HepG2 (cell line): ENCODE results near the gene CKAP2L. TPM values are rescaled to one million over a fixed set of nuclear protein-coding genes. Genes with fewer than 3 reads are reported as not detected.

Experiments
- ATF4 ChIP-seq, 2 experiments: fragments of 450-650 bp in 1 of 2; sonication (generic) in 1 of 2; formaldehyde crosslinking; IDR thresholded peaks; 2 replicates each; pipeline versions ENCODE4 v1.5.0 to v1.8.0; 2020 to 2022; ENCODE audit warnings: mild to moderate bottlenecking in 1 of 2, missing genetic modification reagents in 1 of 2
- BCL3 ChIP-seq: sonication (generic); formaldehyde crosslinking; IDR thresholded peaks from 2 replicates; pipeline ENCODE4 v1.5.1; 2020; ENCODE audit warnings: mild to moderate bottlenecking, missing genetic modification reagents, moderate library complexity
- CCAR2 ChIP-seq: fragments of 200-400 bp; formaldehyde crosslinking; optimal IDR thresholded peaks from 2 replicates; pipeline ENCODE3; 2018; ENCODE audit warnings: low read depth, mild to moderate bottlenecking, low read length, moderate library complexity
- CHD2 ChIP-seq: IDR thresholded peaks from 2 replicates; pipeline ENCODE4 v1.6.1; 2011; ENCODE audit warnings: low read depth, low read length, improper control_type of control experiment
- KAT8 ChIP-seq: IDR thresholded peaks from 2 replicates; pipeline ENCODE4 v1.6.1; 2016; ENCODE audit warnings: missing genetic modification reagents, missing compliant biosample characterization
- PAF1 ChIP-seq: IDR thresholded peaks from 2 replicates; pipeline ENCODE4 v1.6.1; 2016; ENCODE audit warnings: missing genetic modification reagents, missing compliant biosample characterization
- PHB2 ChIP-seq: fragments of 450-650 bp; IDR thresholded peaks from 2 replicates; pipeline ENCODE4 v1.6.1; 2018; ENCODE audit not compliant: partially characterized antibody
- PRPF4 ChIP-seq: fragments of 200-400 bp; formaldehyde crosslinking; IDR thresholded peaks from 2 replicates; pipeline ENCODE4 v1.6.1; 2016; ENCODE audit warnings: low read length, low read depth; ENCODE audit not compliant: poor library complexity, severe bottlenecking
- RFX5 ChIP-seq: IDR thresholded peaks from 2 replicates; pipeline ENCODE4 v1.6.1; 2011; ENCODE audit warnings: low read depth, low read length, improper control_type of control experiment
- SMYD3 ChIP-seq: sonication (generic); formaldehyde crosslinking; IDR thresholded peaks from 2 replicates; pipeline ENCODE4 v1.8.1; 2023; ENCODE audit warnings: mild to moderate bottlenecking, missing genetic modification reagents
- TGIF2 ChIP-seq: IDR thresholded peaks from 2 replicates; pipeline ENCODE4 v1.6.1; 2016; ENCODE audit warnings: control low read depth, missing compliant biosample characterization
- WIZ ChIP-seq: sonication (generic); formaldehyde crosslinking; IDR thresholded peaks from 2 replicates; pipeline ENCODE4 v1.5.1; 2020; ENCODE audit warnings: mild to moderate bottlenecking, missing genetic modification reagents
- ZBTB3 ChIP-seq: sonication (generic); formaldehyde crosslinking; IDR thresholded peaks from 2 replicates; pipeline ENCODE4 v1.4.0; 2020; ENCODE audit warnings: low read depth, mild to moderate bottlenecking, moderate library complexity, missing genetic modification reagents, borderline replicate concordance
- ZMYM4 ChIP-seq: sonication (generic); formaldehyde crosslinking; IDR thresholded peaks from 2 replicates; pipeline ENCODE4 v1.8.1; 2023; ENCODE audit warnings: mild to moderate bottlenecking, missing genetic modification reagents
- ZNF180 ChIP-seq: sonication (generic); formaldehyde crosslinking; IDR thresholded peaks from 2 replicates; pipeline ENCODE4 v1.4.0; 2020; ENCODE audit warnings: low read depth, missing genetic modification reagents, borderline replicate concordance
- ZNF251 ChIP-seq: sonication (generic); formaldehyde crosslinking; IDR thresholded peaks from 2 replicates; pipeline ENCODE4 v1.9.0; 2021; ENCODE audit warnings: mild to moderate bottlenecking, missing genetic modification reagents
- ZNF362 ChIP-seq: sonication (generic); formaldehyde crosslinking; IDR thresholded peaks from 2 replicates; pipeline ENCODE4 v1.4.0; 2020; ENCODE audit warnings: missing genetic modification reagents, mild to moderate bottlenecking, borderline replicate concordance
- ZNF576 ChIP-seq: sonication (generic); formaldehyde crosslinking; IDR thresholded peaks from 2 replicates; pipeline ENCODE4 v1.4.0; 2020; ENCODE audit warnings: mild to moderate bottlenecking, missing genetic modification reagents
- ZNF710 ChIP-seq: sonication (generic); formaldehyde crosslinking; IDR thresholded peaks from 2 replicates; pipeline ENCODE4 v1.5.0; 2020; ENCODE audit warnings: mild to moderate bottlenecking, missing genetic modification reagents, borderline replicate concordance
- ZNF737 ChIP-seq: sonication (generic); formaldehyde crosslinking; IDR thresholded peaks from 2 replicates; pipeline ENCODE4 v1.5.0; 2020; ENCODE audit warnings: missing genetic modification reagents, mild to moderate bottlenecking, borderline replicate concordance
- ZNF883 ChIP-seq: sonication (generic); formaldehyde crosslinking; IDR thresholded peaks from 2 replicates; pipeline ENCODE4 v1.5.1; 2020; ENCODE audit warnings: mild to moderate bottlenecking, missing genetic modification reagents; ENCODE audit errors: not compliant biosample characterization
- ZSCAN30 ChIP-seq: sonication (generic); formaldehyde crosslinking; IDR thresholded peaks from 2 replicates; pipeline ENCODE4 v1.5.0; 2020; ENCODE audit warnings: mild to moderate bottlenecking, missing genetic modification reagents
- polyA plus RNA-seq, 8 experiments: library from polyadenylated mRNA; depleted of rRNA in 3 of 8; stranded (reverse) in 7 of 8; unstranded in 1 of 8; fragments of >200 nt; fragmentation: Illumina TruSeq in 4 of 8; extraction: Trizol in 4 of 8; gene quantifications; 2 replicates each; pipeline versions ENCODE4 v1.2.1 to v1.2.3, GENCODE V29; 2011 to 2016; ENCODE audit warnings: low read depth in 4 of 8, missing spikeins in 1 of 8, mixed read lengths in 1 of 8; ENCODE audit not compliant: insufficient read depth in 1 of 8
- total RNA-seq, 5 experiments: library from RNA; depleted of rRNA; stranded (reverse); fragments of >200 nt; fragmentation: Illumina TruSeq; extraction: Trizol; gene quantifications; 2 replicates each; pipeline ENCODE4 v1.2.3, GENCODE V29; 2016; ENCODE audit warnings: low read depth in 1 of 5

Gene CKAP2L
- total and polyA plus RNA-seq, 2 of the 13 experiments (the other 11 are each of a cell fraction or from before 2014, with no cell fraction given), result 7.1 to 9.5 TPM

GRCh38 chr2:112764071-112765044 lies at the start of gene CKAP2L (continued):
- no peak; the same call in 1 of the 2 replicates for TF ChIP-seq ZNF576 (CRISPR knock-in tag)
- TF ChIP-seq ZBTB3 (CRISPR knock-in tag), result 0 out of 2 replicates have a peak, but pooled peaks have one; percentile 72
- TF ChIP-seq PHB2, result no peak
- no peak for TF ChIP-seq ZSCAN30 (CRISPR knock-in tag)
- no peak for TF ChIP-seq CCAR2
- no peak for TF ChIP-seq ZNF737 (CRISPR knock-in tag)
- TF ChIP-seq KAT8 (CRISPR knock-in tag), result peak; percentile 83
- no peak for TF ChIP-seq ZNF883
- no peak for TF ChIP-seq PRPF4
- peak; percentile 100 for TF ChIP-seq TGIF2 (CRISPR knock-in tag)
- peak; percentile 99 for TF ChIP-seq ZMYM4 (CRISPR knock-in tag)
- TF ChIP-seq PAF1 (CRISPR knock-in tag), result no peak
- TF ChIP-seq WIZ (CRISPR knock-in tag), result peak; percentile 72; the same call in 1 of the 2 replicates
- 0 out of 2 replicates have a peak, but pooled peaks have one; percentile 1 for TF ChIP-seq BCL3 (CRISPR knock-in tag)
- TF ChIP-seq SMYD3, result peak; percentile 100
- no peak for TF ChIP-seq ZNF180 (CRISPR knock-in tag)
- no peak for TF ChIP-seq ZNF251
- peak in 1 of 2 experiments; percentile 89; a peak in 2 of 4 replicates for TF ChIP-seq ATF4 (CRISPR knock-in tag; IDR thresholded peaks at IDR 0.05)
- peak; percentile 51; the same call in 1 of the 2 replicates for TF ChIP-seq ZNF362 (CRISPR knock-in tag)
- TF ChIP-seq RFX5, result peak; percentile 67; the same call in 1 of the 2 replicates
- peak; percentile 71 for TF ChIP-seq CHD2
- TF ChIP-seq ZNF710 (CRISPR knock-in tag), result no peak
